B cell (primary cell): ENCODE measurements around the gene GRK1.

Experiments
- EZH2 ChIP-seq: IDR thresholded peaks from 2 replicates; pipeline ENCODE4 v1.6.1; 2012; ENCODE audit warnings: borderline replicate concordance, low read depth, mild to moderate bottlenecking, moderate library complexity, low read length; ENCODE audit not compliant: insufficient read depth, poor library complexity, severe bottlenecking
- TF ChIP-seq, protein P1 (sequence below): fragments of 200-600 bp; IDR thresholded peaks from one replicate; pipeline ENCODE4 v1.8.0; 2022; ENCODE audit warnings: antibody characterized with exemption, mild to moderate bottlenecking

DNA sequence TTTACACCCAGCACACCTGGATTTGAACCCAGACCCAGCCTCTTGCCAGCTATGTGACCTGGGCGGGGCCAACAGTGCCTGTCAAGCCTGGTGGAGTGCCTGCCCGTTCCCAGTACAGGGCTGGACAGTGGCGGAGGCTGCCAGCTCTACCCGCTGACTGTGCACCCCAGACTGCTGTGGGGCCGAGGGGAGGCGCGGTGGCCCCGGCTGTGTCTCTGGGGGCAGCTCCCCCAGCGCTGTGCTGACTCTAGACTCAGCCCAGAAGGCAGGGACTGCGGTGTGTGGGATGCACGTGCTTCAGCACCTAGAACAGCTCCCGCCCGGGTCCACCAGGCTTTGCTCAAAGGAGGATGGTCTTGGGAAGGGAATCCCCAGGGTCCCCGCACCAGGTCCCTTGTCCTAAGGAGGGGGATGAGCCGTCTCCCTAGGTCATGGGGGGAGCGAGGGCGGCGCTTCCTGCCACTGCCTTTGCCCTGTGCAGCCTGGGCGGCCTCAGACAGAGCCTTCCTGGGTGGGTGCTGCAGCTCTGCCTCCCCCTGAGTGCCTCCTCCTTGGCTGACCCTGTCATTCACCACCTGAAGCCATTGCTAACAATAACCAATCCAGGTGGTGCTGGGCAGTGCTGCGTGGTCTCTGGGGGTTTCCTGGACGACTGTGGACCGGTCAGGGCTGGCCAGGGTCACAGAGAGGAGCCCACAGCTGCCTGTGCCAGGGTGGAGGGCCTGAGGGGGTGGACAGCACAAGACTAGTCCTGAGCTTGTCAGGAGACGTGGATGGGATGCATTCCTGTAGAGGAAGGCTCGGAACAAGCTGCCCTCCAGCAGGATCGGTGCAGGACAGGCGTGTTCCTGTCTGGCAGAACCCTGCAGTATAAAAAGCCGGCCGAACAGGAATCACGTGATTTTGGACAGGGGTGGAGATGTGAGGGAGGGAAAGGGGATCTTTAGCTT is 110.6 kb downstream of the GRK1 start:
- TF ChIP-seq, protein P1, sequence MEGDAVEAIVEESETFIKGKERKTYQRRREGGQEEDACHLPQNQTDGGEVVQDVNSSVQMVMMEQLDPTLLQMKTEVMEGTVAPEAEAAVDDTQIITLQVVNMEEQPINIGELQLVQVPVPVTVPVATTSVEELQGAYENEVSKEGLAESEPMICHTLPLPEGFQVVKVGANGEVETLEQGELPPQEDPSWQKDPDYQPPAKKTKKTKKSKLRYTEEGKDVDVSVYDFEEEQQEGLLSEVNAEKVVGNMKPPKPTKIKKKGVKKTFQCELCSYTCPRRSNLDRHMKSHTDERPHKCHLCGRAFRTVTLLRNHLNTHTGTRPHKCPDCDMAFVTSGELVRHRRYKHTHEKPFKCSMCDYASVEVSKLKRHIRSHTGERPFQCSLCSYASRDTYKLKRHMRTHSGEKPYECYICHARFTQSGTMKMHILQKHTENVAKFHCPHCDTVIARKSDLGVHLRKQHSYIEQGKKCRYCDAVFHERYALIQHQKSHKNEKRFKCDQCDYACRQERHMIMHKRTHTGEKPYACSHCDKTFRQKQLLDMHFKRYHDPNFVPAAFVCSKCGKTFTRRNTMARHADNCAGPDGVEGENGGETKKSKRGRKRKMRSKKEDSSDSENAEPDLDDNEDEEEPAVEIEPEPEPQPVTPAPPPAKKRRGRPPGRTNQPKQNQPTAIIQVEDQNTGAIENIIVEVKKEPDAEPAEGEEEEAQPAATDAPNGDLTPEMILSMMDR: no peak
- no peak for TF ChIP-seq EZH2
